AG09319 (cell line): ENCODE measurements around the gene PLCB1.

Experiments
- DNase-seq: peaks from one replicate; pipeline ENCODE4 v3.0.0-alpha.2; 2010; ENCODE audit warnings: low read depth; ENCODE audit errors: extremely low read depth
- CTCF ChIP-seq: IDR thresholded peaks from 2 replicates; pipeline ENCODE4 v1.5.1; 2011; ENCODE audit warnings: low read depth, mild to moderate bottlenecking, inconsistent platforms, low read length, moderate library complexity

The PLCB1 gene

GRCh38 chr20:8362457-8362856 is 230.4 kb downstream of the PLCB1 start:
- DNase-seq, result no peak
- no peak for TF ChIP-seq CTCF

- no peak for TF ChIP-seq CTCF
- DNase-seq, result no peak
Measured at GRCh38 chr20:8363970-8364733, 232.1 kb downstream of the PLCB1 start.

- no peak for TF ChIP-seq CTCF
- DNase-seq, result no peak
Measured at GRCh38 chr20:8364734-8365078, 232.6 kb downstream of the PLCB1 start.

- no peak for DNase-seq
- TF ChIP-seq CTCF, result no peak
Measured at GRCh38 chr20:8365634-8366033, 233.6 kb downstream of the PLCB1 start.

- no peak for TF ChIP-seq CTCF
- DNase-seq, result no peak
Measured at GRCh38 chr20:8366303-8366923, 234.3 kb downstream of the PLCB1 start.

- TF ChIP-seq CTCF, result no peak
- no peak for DNase-seq
Measured at GRCh38 chr20:8367689-8368088, 235.6 kb downstream of the PLCB1 start.

GRCh38 chr20:8368670-8369069 is 236.6 kb downstream of the PLCB1 start:
- no peak for TF ChIP-seq CTCF
- DNase-seq, result no peak
